GM21381 (cell line): ENCODE results near the gene SMYD1.

Source experiments
- ATAC-seq: cut with Tn5 transposase; IDR thresholded peaks from one replicate; pipeline ENCODE4 v1.9.1; 2021; ENCODE audit warnings: mild to moderate bottlenecking, moderate library complexity; ENCODE audit not compliant: unreplicated experiment

SMYD1 gene

GRCh38 chr2:88139804-88140203 is 72.2 kb downstream of the SMYD1 start:
- ATAC-seq = no peak

GRCh38 chr2:88141952-88142351 is 74.3 kb downstream of the SMYD1 start:
- ATAC-seq = no peak

- no peak for ATAC-seq
Measured at GRCh38 chr2:88144271-88144670, 76.6 kb downstream of the SMYD1 start.

- ATAC-seq = no peak
Measured at GRCh38 chr2:88144914-88145497, 77.4 kb downstream of the SMYD1 start.

GRCh38 chr2:88146590-88146989 is 79.0 kb downstream of the SMYD1 start:
- no peak for ATAC-seq

GRCh38 chr2:88147145-88147544 is 79.5 kb downstream of the SMYD1 start:
- no peak for ATAC-seq

GRCh38 chr2:88148929-88149438 is 81.4 kb downstream of the SMYD1 start:
- no peak for ATAC-seq

- ATAC-seq = no peak
Measured at GRCh38 chr2:88159481-88159880, 91.9 kb downstream of the SMYD1 start.

GRCh38 chr2:88159955-88160415 is 92.4 kb downstream of the SMYD1 start:
- ATAC-seq = peak; percentile 65

- no peak for ATAC-seq
Measured at GRCh38 chr2:88160517-88160916, 92.9 kb downstream of the SMYD1 start.

- no peak for ATAC-seq
Measured at GRCh38 chr2:88161446-88162244, 94.0 kb downstream of the SMYD1 start.
